ENCODE results near the gene RIPOR2.
"Not testable (repeated sequence)": the region's sequence is repeated elsewhere in the genome, so short reads cannot be mapped to it uniquely, and the experiment has no call there.

DNA sequence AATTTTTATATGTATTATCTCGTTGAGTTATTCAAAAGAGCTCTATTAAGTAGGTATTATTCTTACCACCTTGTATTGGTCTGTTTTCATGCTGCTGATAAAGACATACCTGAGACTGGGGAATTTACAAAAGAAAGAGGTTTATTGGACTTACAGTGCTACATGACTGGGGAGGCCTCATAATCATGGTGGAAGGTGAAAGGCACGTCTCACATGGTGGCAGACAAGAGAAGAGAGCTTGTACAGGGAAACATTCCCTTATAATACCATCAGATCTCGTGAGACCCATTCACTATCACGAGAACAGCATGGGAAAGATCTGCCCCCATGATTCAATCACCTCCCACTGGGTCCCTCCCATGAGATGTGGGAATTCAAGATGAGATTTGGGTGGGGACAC, 181.4 kb downstream of the RIPOR2 start:
- not testable (repeated sequence) for TF ChIP-seq MYC (CRISPR knock-in tag; IDR thresholded peaks at IDR 0.05; ENCODE audit: borderline replicate concordance); ZFX (CRISPR knock-in tag; IDR thresholded peaks at IDR 0.05; ENCODE audit: low read depth); SOX6 (IDR thresholded peaks at IDR 0.05); SOX6 (CRISPR knock-in tag; IDR thresholded peaks at IDR 0.05); HOXA7 (CRISPR knock-in tag; IDR thresholded peaks at IDR 0.05)
